ENCODE measurements around the gene TRPT1.

Gene TRPT1

GRCh38 chr11:64206457-64207255, 19.3 kb downstream of the TRPT1 start, which contains the start of gene FERMT3:
TSS of gene FERMT3 (plus strand) at chr11:64206721. CDS start at chr11:64207365, 644 bp downstream.
- DNase-seq, result no peak

- peak; percentile 94 for DNase-seq
These were observed 21.5 kb downstream of the TRPT1 start for GRCh38 chr11:64204464-64204989.

DNA sequence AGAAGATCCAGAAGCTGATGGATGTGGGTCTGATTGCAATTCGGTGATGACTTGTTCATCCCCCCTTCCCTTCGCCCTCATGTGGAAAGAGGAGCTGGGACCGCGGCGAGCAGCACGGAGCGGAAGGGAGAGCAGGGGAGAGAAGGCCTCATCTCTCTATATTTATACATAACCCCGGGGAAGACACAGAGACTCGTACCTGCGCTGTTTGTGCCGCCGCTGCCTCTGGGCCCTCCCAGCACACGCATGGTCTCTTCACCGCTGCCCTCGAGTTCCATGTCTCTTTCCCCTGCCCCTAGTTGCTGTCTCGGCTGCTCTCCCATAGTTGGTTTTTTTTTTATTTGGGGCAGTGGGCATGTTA, 21.9 kb downstream of the TRPT1 start:
- no peak for DNase-seq

DNA sequence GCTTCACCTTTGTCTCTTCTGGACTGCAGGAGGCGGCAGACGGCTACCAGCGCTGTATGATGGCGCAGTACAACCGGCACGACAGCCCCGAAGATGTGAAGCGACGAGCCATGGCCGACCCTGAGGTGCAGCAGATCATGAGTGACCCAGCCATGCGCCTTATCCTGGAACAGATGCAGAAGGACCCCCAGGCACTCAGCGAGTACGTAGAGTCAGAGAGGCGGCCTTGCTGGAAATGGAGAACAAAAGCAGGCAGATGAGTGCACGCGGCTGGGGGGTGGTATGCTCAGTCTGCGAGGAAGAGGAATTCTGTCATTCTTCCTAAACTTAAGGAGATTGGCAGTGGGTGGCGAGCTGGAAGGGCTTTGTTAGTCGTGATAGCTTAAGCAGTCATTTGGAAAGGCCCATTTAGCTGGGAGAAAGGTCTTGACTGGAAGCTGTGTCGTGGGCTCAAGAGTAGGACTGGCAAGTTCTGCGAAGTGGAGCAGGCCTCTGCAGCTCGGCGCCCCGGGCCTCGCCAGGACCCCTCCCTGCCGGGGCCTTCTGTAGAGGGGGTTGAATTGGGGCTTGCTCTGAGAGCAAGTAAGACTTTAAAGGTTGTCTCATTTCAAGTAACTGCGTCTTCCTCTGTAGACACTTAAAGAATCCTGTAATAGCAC, 22.4 kb downstream of the TRPT1 start:
- no peak for DNase-seq

GRCh38 chr11:64202992-64203391, 23.0 kb downstream of the TRPT1 start:
- DNase-seq, result no peak

DNA sequence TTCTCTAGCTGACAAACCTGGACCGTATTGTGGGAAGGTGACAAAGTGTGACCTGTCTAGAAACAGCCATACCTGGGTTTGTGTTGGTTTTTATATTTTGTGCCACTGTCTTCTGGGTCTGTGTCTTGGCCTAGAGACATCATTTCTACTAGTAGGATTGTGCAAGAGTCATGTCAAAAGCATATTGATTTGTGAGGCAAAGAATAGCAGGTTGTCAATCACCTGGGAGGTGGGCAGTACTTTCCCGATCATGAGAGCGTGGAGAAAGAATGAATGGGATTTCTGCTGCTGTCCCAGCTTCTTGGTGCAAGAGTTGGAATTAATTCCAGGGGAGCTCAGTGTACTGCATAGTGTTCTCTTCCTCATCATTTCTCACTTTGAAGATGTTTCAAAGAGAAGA, 24.4 kb downstream of the TRPT1 start:
- no peak for DNase-seq

DNA sequence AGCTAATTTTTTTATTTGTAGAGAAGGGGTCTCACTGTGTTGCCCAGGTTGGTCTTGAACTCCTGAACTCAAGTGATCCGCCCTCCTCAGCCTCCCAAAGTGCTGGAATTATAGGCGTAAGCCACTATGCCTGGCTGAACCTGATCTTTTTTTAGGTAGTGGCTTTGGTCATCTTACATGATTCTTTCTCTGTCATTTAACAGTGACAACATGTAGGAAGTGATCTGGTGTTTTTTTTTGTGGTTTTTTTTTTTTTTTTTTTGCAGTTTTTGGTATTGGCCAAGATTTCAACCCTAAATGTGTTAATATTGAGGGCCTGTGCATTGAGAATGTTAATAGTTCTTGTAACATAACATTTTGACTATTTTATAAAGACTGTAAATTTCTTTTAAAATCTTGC, 27.5 kb downstream of the TRPT1 start:
- DNase-seq, result no peak

- no peak for DNase-seq
These were observed 29.4 kb downstream of the TRPT1 start for GRCh38 chr11:64196626-64197025.

GRCh38 chr11:64192434-64192833, 33.6 kb downstream of the TRPT1 start:
- no peak for DNase-seq

GRCh38 chr11:64186492-64187165, 39.4 kb downstream of the TRPT1 start:
- DNase-seq, result no peak

DNA sequence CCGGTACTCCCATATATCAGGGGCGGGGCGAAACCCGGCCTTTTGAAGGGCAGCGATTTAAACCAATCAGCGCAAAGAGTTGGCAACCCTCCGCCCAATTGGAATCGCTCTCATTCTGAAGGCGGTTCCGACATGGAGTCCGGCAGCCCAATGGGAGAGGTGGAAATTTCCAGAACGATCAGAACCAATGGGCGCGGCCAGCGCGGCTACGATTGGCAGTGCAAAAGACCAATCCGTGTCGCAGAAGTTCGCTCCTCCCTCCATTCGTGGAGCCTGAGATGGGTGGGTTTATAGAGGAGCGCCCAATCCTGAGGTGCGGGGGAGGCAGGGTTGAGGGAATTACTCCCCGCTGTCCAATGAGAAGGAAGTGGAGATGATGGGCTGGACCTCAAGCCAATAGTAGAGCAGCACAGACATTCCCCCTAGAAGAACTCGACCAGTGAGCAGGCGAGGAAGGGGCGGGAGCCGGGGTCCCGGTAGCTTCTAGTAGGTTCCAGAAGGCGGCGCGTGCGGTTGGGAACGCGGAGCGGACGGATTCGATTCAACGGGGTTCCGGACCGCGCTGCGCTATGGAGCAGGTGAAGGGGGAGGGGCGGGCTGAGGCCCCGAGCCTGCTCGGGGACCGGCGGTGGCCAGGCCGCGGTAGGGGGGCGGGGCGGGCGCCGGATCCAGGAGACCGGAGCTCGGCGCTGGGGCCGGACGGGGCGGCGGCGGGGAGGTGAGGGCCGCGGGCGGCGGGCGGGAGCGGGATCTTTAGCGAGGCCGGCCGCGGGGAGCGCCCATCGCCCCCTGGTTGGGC, 40.1 kb downstream of the TRPT1 start, which contains the start of gene STIP1:
Gene STIP1, plus strand, starts transcription at position 479 of the 799 bp plus-strand sequence. Its CDS starts 91 bp downstream, at position 570.
- DNase-seq, result peak; percentile 100

- DNase-seq, result peak; percentile 76
These were observed 40.8 kb downstream of the TRPT1 start for GRCh38 chr11:64185175-64185692.

DNA sequence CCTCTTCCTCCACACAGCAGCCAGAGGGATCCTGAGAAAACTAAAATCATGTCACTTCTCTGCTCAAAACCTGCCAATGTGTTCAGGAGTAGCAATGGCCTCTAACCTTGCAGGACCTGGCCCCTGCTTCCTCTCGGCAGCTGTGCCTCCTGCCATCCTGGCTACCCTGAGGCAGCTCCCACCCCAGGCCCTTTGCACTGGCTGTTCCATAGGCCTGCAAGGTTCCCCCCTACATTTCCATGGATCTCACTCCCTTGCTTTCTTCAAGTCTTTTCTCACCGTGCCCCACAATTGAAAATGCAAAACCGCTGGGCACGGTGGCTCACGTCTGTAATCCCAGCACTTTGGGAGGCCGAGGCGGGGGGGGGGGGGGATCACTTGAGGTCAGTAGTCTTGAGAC, 42.1 kb downstream of the TRPT1 start:
- no peak for DNase-seq

DNA sequence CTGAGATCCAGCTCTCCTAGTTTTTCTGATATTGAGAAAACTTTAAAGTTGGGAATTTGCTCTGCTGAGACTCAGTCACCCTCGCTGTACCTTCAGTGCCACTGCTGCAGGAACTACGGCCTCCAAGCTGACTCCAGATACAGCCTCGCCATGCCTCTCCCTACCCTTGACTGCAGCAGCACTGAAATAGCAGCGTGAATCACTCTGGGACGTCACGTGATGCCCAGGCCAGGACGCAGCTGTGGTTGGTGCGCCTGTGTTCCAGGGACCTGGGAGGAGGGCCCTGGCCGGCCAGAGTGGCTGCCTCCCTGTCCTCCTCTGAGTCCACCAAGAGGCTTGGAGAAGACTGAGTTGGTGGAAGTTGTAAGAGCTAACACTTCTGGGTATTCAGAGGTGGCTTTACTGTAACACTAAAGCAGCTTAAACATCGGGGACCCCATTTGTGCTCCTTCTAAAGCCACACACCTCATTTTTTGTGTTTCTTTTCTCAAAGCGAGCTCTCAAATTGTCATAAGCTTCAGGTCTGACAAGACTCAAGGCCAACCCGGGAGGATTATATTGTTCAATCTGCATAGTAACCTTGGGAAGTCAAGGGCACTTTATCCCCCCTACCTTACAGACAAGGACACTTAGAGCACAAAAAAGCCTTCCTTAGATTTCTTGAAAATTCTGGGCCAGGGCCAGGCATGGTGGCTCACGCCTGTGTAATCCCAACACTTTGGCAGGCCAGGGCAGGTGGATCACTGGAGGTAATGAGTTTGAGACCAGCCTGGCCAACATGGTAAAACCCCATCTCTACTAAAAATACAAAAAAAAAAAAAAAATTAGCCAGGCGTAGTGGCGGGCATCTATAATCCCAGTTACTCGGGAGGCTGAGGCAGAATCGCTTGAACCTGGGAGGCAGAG, 44.2 kb downstream of the TRPT1 start:
- DNase-seq, result peak; percentile 91

DNA sequence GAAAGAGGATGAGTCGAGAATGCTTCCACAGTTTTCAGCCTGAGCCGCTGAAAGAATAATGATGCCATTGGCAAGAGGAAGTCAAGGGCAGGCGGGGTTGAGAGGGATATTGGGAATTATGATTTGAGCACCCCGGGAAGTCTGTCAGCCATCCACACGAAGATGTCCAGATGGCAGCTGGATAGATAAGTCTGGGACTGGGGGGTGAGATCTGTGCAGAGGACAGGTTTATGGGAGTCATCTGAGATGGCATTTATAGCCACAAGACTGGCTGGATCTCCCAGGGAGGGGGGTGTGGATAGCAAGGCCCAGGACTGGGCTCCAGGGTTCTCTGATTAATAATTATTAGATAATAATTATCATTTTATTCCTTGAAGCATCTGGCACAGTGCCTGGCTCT, 45.1 kb downstream of the TRPT1 start:
- no peak for DNase-seq

GRCh38 chr11:64178951-64179639, 46.9 kb downstream of the TRPT1 start:
- DNase-seq, result no peak

GRCh38 chr11:64178203-64178602, 47.8 kb downstream of the TRPT1 start:
- DNase-seq, result no peak

DNA sequence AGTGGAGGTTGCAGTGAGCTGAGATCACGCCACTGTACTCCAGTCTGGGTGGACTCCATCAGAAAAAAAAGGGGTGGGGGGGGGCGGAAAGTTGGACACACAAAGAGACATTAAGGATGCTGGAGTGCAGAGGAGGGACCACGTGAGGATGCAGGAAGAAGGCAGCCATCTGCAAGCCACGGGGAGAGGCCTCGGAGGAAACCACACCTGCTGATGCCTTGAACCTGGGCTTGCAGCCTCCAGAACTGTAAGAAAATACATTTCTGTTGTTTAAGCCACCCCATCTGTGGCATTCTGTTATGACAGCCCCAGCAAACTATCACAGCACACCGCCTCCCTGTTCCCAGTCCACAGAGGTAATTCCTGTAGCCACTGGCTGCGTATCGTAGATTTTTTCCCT, 49.2 kb downstream of the TRPT1 start:
- no peak for DNase-seq
